ENCODE data around the gene SDK1. TPM values are rescaled to one million over a fixed set of nuclear protein-coding genes. Genes with fewer than 3 reads are reported as not detected.

The SDK1 gene
- total RNA-seq, 4 donors from 2014 or later = 3.7 to 80.9 (median 13.1) TPM

GRCh38 chr7:4079956-4080355 is 778.9 kb downstream of the SDK1 start:
- Histone ChIP-seq H3K9me3 (no peaks in the 10 kb centered on the region), H3K27ac (no peak overlapping the region), H3K27me3 (no peaks in the 10 kb centered on the region), H3K36me3 (no peaks in the 10 kb centered on the region), H3K4me3 (no peak overlapping the region), H3K4me1 (no peaks in the 10 kb centered on the region)
- TF ChIP-seq CTCF (IDR thresholded peaks at IDR 0.05) = no peak
- TF ChIP-seq POLR2A (IDR thresholded peaks at IDR 0.05) = no peak
- DNase-seq = no peak

GRCh38 chr7:4080954-4081353 is 779.9 kb downstream of the SDK1 start:
- Histone ChIP-seq H3K4me1 (no peaks in the 10 kb centered on the region), H3K27ac (no peak overlapping the region), H3K36me3 (no peaks in the 10 kb centered on the region), H3K27me3 (no peaks in the 10 kb centered on the region), H3K9me3 (no peaks in the 10 kb centered on the region), H3K4me3 (no peak overlapping the region)
- TF ChIP-seq POLR2A (IDR thresholded peaks at IDR 0.05) (no peak), CTCF (IDR thresholded peaks at IDR 0.05) (no peak)
- DNase-seq = no peak

- Histone ChIP-seq H3K4me1 (no peaks in the 10 kb centered on the region), H3K27me3 (no peaks in the 10 kb centered on the region), H3K27ac (no peak overlapping the region), H3K36me3 (no peaks in the 10 kb centered on the region), H3K4me3 (no peak overlapping the region), H3K9me3 (no peaks in the 10 kb centered on the region)
- no peak for DNase-seq
- TF ChIP-seq POLR2A (IDR thresholded peaks at IDR 0.05) (no peak), CTCF (IDR thresholded peaks at IDR 0.05) (no peak)
These were observed 782.5 kb downstream of the SDK1 start for GRCh38 chr7:4083513-4083912.

GRCh38 chr7:4084271-4084670 is 783.2 kb downstream of the SDK1 start:
- DNase-seq = no peak
- Histone ChIP-seq H3K4me3 (no peak overlapping the region), H3K9me3 (no peaks in the 10 kb centered on the region), H3K27me3 (no peaks in the 10 kb centered on the region), H3K4me1 (no peaks in the 10 kb centered on the region), H3K27ac (no peak overlapping the region), H3K36me3 (no peaks in the 10 kb centered on the region)
- TF ChIP-seq CTCF (IDR thresholded peaks at IDR 0.05) (no peak), POLR2A (IDR thresholded peaks at IDR 0.05) (no peak)

GRCh38 chr7:4085937-4086691 is 785.1 kb downstream of the SDK1 start:
- H3K27ac ChIP-seq = no peak overlapping the region
- no peaks in the 10 kb centered on the region for H3K9me3 ChIP-seq
- no peak for DNase-seq
- no peaks in the 10 kb centered on the region for H3K36me3 ChIP-seq
- H3K27me3 ChIP-seq = no peaks in the 10 kb centered on the region
- no peak for TF ChIP-seq POLR2A (IDR thresholded peaks at IDR 0.05)
- no peak overlapping the region for H3K4me3 ChIP-seq
- no peaks in the 10 kb centered on the region for H3K4me1 ChIP-seq

- no peaks in the 10 kb centered on the region for H3K27me3 ChIP-seq
- no peak for DNase-seq
- no peaks in the 10 kb centered on the region for H3K9me3 ChIP-seq
- no peak overlapping the region for H3K4me3 ChIP-seq
- H3K27ac ChIP-seq = no peak overlapping the region
- TF ChIP-seq CTCF (IDR thresholded peaks at IDR 0.05) (no peak), POLR2A (IDR thresholded peaks at IDR 0.05) (no peak)
- H3K36me3 ChIP-seq = no peaks in the 10 kb centered on the region
- H3K4me1 ChIP-seq = no peaks in the 10 kb centered on the region
These were observed 785.7 kb downstream of the SDK1 start for GRCh38 chr7:4086723-4087122.
